Keratinocyte (primary cell): ENCODE measurements around the gene DNAJC5G.

Experiments
- CTCF ChIP-seq, 3 experiments: IDR thresholded peaks in 1 of 3; conservative IDR thresholded peaks in 1 of 3; optimal IDR thresholded peaks in 1 of 3; 2 replicates in 2 of 3; 3 replicates in 1 of 3; pipeline versions ENCODE3 to v1.5.1; 2011; ENCODE audit warnings: low read length in 3 of 3, mild to moderate bottlenecking in 3 of 3, moderate library complexity in 2 of 3, control low read depth in 1 of 3, inconsistent platforms in 1 of 3; ENCODE audit not compliant: insufficient read depth in 2 of 3; ENCODE audit errors: extremely low read depth in 1 of 3
- EZH2 ChIP-seq: IDR thresholded peaks from one replicate; pipeline ENCODE4 v1.6.1; 2012; ENCODE audit warnings: inconsistent platforms, mild to moderate bottlenecking, low read length, moderate library complexity

- TF ChIP-seq CTCF (optimal IDR thresholded peaks at IDR 0.05 in 1 of 3, IDR thresholded peaks at IDR 0.05 in 1 of 3, conservative IDR thresholded peaks at IDR 0.05 in 1 of 3; ENCODE audit: extremely low read depth in 1 of 3, insufficient read depth in 2 of 3, low read length in 3 of 3) (peak in 1 of 3 experiments; percentile 26), EZH2 (peak; percentile 83)
Observed at GRCh38 chr2:27306573-27307286, 31.5 kb downstream of the DNAJC5G start.
